ENCODE data around the gene PEX3. TPM values are rescaled to one million over a fixed set of nuclear protein-coding genes. Genes with fewer than 3 reads are reported as not detected.
A peak's percentile ranks its signal among the peaks of the same experiment; 100 is the strongest.

Gene PEX3
- total RNA-seq, 1 experiment from 2014 or later, result 16.0 TPM

DNA sequence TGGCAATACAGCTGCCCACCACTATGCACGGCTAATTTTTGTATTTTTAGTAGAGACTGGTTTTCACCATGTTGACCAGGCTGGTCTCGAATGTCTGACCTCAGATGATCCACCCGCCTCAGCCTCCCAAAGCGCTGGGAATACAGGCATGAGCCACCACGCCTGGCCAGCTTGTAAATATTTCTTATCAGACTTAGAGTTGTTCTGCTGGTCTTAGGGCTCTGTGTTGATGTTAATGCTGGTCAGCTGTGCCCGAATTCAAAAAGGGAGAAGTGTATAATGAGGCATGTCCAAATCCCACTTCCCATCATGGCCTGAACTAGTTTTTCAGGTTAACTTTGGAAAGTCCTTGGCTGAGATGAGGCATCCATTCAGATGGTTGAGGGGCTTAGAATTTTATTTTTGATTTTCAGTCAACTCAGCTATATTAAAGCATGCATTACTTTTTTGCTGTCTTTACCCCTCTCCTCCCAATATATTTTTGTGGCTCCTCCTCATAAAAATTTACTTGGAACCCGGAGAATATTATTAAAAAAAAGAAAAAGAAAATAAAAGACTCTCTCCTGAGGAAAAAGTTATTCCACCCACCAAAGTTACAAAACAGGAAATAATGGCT, 47.8 kb upstream of the PEX3 start:
- no peak for DNase-seq
- Mint-ChIP-seq H3K27me3 (ENCODE audit: unreplicated experiment) (no peaks in the 10 kb centered on the region), H3K4me1 (ENCODE audit: low read depth, unreplicated experiment) (peaks cover 39% of the 10 kb centered on the region), H3K4me3 (ENCODE audit: low read depth, unreplicated experiment) (no peak overlapping the region), H3K9me3 (ENCODE audit: low read depth, unreplicated experiment) (no peaks in the 10 kb centered on the region), H3K27ac (ENCODE audit: unreplicated experiment) (no peak overlapping the region), H3K36me3 (ENCODE audit: insufficient read depth, unreplicated experiment) (no peaks in the 10 kb centered on the region)
- BruUV-seq (replicated peaks), result no TSS peak
- no peak for TF ChIP-seq CTCF (IDR thresholded peaks at IDR 0.05; ENCODE audit: unreplicated experiment)
- intact Hi-C loops (cut with micrococcal nuclease; ENCODE audit: unreplicated experiment), result no loop called here
- CTCF ChIA-PET, result no interaction called here

DNA sequence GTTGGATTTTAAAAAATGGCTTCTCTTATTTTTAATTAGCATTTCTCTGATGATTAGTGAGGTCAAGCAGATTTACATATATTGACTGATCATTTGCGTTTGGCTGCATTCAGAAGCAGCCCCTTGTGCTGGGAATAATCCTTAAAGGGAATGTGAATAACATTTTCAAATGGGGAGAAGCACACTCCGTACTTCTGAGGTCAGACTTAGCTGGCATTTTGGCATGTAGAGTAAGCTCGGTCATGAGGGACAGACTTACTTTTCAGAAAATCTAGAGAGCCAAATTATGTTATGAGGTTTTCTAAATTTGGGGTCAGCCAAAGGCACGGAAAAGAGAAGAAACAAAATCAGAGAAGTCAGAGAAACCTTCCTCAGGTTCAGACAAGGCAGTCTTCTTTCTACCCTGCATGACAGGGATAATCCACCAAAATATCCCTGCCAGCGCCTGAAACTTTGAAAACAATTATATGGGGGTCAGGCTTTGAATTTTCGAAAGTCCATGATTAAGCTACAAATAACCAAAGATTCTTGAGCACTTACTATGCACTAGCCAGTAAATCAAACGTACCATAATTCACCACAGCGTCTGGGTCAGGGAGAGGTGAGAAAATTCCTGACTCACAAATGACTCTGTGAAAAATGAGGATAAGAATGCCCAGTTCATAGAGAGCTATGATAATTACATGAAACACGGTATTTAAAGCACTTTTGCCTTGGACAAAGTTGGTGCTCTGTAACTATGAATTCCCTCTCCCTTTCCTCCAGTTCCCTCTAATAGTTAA, 45.0 kb upstream of the PEX3 start:
- Mint-ChIP-seq H3K27ac (ENCODE audit: unreplicated experiment) (no peak overlapping the region), H3K4me1 (ENCODE audit: low read depth, unreplicated experiment) (peaks cover 24% of the 10 kb centered on the region), H3K36me3 (ENCODE audit: insufficient read depth, unreplicated experiment) (no peaks in the 10 kb centered on the region), H3K9me3 (ENCODE audit: low read depth, unreplicated experiment) (no peaks in the 10 kb centered on the region), H3K27me3 (ENCODE audit: unreplicated experiment) (no peaks in the 10 kb centered on the region), H3K4me3 (ENCODE audit: low read depth, unreplicated experiment) (no peak overlapping the region)
- intact Hi-C loops (cut with micrococcal nuclease; ENCODE audit: unreplicated experiment), result no loop called here
- TF ChIP-seq CTCF (IDR thresholded peaks at IDR 0.05; ENCODE audit: unreplicated experiment), result no peak
- CTCF ChIA-PET, result interaction anchor here (0.8 kb wide), 1 partner anchor 8 kb away, joined by 3 read pairs; no protein-coding TSS in a partner anchor
- no TSS peak for BruUV-seq (replicated peaks)
- DNase-seq, result no peak

GRCh38 chr6:143406673-143407072, 43.9 kb upstream of the PEX3 start:
- Mint-ChIP-seq H3K27me3 (ENCODE audit: unreplicated experiment) (no peaks in the 10 kb centered on the region), H3K27ac (ENCODE audit: unreplicated experiment) (no peak overlapping the region), H3K9me3 (ENCODE audit: low read depth, unreplicated experiment) (no peaks in the 10 kb centered on the region), H3K4me3 (ENCODE audit: low read depth, unreplicated experiment) (no peak overlapping the region), H3K36me3 (ENCODE audit: insufficient read depth, unreplicated experiment) (no peaks in the 10 kb centered on the region), H3K4me1 (ENCODE audit: low read depth, unreplicated experiment) (peaks cover 16% of the 10 kb centered on the region)
- CTCF ChIA-PET, result interaction anchor here (0.8 kb wide), 1 partner anchor 9 kb away, joined by 3 read pairs; no protein-coding TSS in a partner anchor
- intact Hi-C loops (cut with micrococcal nuclease; ENCODE audit: unreplicated experiment), result no loop called here
- no peak for TF ChIP-seq CTCF (IDR thresholded peaks at IDR 0.05; ENCODE audit: unreplicated experiment)
- no TSS peak for BruUV-seq (replicated peaks)
- no peak for DNase-seq

- Mint-ChIP-seq H3K4me1 (ENCODE audit: low read depth, unreplicated experiment) (peaks cover 10% of the 10 kb centered on the region), H3K27me3 (ENCODE audit: unreplicated experiment) (no peaks in the 10 kb centered on the region), H3K4me3 (ENCODE audit: low read depth, unreplicated experiment) (no peak overlapping the region), H3K36me3 (ENCODE audit: insufficient read depth, unreplicated experiment) (no peaks in the 10 kb centered on the region), H3K27ac (ENCODE audit: unreplicated experiment) (peak overlapping the region; percentile 24), H3K9me3 (ENCODE audit: low read depth, unreplicated experiment) (no peaks in the 10 kb centered on the region)
- CTCF ChIA-PET, result no interaction called here
- DNase-seq, result no peak
- intact Hi-C loops (cut with micrococcal nuclease; ENCODE audit: unreplicated experiment), result no loop called here
- no TSS peak for BruUV-seq (replicated peaks)
- no peak for TF ChIP-seq CTCF (IDR thresholded peaks at IDR 0.05; ENCODE audit: unreplicated experiment)
Measured at GRCh38 chr6:143408151-143408786, 42.3 kb upstream of the PEX3 start.

Data from Calu3 (cell line).